ELR (cell line): ENCODE results near the gene ZKSCAN3.
A peak's percentile ranks its signal among the peaks of the same experiment; 100 is the strongest.
"Not testable (repeated sequence)": the region's sequence is repeated elsewhere in the genome, so short reads cannot be mapped to it uniquely, and the experiment has no call there.

Experiments used
- DNase-seq: peaks from one replicate; pipeline ENCODE4 v3.0.0-alpha.2; 2015; ENCODE audit warnings: low read depth

ZKSCAN3 gene

GRCh38 chr6:28377879-28378278 lies 28.1 kb downstream of the ZKSCAN3 start:
- DNase-seq, result no peak

GRCh38 chr6:28378644-28379043 lies 28.9 kb downstream of the ZKSCAN3 start:
- no peak for DNase-seq

DNA sequence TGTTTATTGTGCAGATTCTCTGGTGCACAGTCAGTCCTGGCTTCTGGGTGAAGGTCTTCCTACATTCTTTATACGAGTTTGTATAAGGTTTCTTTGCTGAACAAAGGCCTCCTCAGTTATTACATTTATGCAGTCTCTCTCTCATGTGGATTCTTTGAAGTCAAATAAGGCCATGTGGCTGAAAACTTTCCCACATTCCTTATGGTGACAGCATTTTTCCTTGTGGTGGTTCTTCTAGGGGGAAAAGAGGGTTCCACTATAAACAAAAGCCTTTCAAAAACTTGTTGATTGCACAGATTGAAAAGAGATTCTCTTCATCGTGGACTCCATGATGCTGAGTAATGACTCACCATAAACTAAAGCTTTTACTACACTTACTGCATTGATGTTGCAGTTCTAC lies 30.6 kb downstream of the ZKSCAN3 start:
- no peak for DNase-seq

DNA sequence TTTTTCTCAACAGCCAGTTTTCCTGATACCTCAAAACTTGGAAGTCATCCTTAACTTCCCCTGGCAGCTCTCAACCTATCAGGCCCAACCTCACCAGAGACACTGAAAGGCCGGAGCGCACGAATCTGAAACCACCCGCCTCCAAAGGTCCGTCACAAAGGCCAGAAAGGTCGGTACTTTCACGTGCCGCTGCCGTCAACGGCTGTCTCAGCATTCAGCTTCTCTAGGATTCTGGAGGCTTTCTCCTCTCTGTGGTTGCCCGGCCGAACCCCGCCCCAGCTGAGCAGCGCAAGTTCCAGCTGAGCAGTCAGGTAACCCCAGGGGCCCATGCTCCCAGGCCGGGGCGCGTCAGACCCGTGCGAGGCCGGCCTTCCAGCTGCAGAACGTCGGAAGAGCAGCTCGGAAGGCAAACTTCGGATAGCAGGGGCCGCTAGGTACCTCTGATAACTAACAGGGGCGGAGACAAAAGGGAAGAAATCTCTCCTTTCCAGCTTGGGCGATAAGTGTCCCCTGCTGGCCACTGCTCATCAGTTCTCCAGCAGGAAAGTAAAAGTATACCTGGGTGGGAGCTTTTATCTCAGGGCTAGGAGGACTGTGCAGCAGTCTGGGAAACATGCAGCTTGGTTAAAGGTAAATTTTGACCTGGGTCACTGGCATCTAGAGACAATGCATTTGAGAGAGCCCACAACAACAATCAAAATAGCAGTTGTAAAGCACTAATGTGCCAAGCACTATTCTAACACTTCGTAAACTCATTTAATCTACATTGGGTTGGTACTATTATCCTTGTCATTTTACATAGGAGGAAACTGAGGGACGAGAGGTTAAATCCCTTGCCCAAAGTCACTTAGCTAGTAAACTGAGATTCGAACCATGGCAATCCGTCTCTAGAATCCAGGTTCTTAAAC lies 33.7 kb downstream of the ZKSCAN3 start:
- DNase-seq, result peak; percentile 43

- no peak for DNase-seq
These were observed 34.4 kb downstream of the ZKSCAN3 start for GRCh38 chr6:28384143-28384533.

DNA sequence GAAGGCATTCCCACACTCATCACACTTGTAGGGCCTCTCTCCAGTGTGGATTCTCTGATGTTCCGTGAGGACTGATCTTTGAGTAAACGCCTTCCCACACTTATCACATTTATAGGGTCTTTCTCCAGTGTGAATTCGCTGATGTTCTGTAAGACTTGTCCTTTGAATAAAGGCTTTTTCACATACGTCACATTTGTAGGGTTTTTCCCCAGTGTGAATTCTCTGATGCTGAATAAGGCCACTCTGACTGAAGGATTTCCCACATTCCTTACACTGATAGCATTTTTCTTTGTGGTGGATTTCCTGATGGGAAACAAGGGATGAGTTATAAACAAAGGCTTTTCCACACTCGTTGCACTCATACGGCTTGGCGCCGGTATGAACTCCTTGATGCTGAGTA lies 40.9 kb downstream of the ZKSCAN3 start:
- no peak for DNase-seq

DNA sequence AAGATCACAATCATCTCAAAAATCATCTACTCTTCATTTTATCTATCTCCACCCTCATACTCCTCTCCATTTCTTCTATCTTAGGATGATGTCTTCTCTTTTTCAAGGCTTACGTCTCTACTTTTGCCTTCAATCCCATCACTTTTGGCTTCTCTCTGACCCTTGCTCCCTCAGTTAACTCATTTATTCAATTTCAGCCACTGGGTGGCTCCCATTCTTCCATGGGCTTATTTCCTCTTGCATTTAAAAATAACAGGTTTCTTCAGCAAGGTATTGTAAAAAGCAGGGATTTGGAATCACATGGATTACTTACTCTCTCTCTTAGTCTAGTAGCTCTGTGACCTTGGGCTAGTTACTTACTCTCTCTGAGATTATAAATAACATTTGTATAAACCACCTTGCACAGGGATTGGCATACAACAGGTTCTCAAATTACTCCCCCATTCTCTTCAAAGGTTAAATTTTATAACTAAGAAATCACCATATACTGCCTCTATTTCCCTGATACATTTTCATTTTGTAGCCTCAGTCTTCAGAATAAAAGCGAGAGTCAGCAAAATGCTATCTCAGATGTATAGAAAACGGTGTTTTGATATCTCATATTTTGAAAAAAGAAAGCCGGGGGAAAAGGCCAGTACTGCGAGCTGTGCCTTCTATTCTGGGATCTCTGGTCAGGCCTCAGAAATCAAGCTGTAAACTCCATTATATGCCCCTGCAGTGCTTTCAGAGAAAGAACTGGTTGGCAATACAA lies 44.3 kb downstream of the ZKSCAN3 start:
- peak; percentile 38 for DNase-seq

GRCh38 chr6:28395918-28396317 lies 46.2 kb downstream of the ZKSCAN3 start:
- DNase-seq, result no peak

GRCh38 chr6:28399350-28400121 lies 49.8 kb downstream of the ZKSCAN3 start, which contains the start of gene ZSCAN12:
TSS of gene ZSCAN12 (minus strand) at chr6:28399747. CDS start at chr6:28398405, 1,342 bp downstream.
- peak; percentile 93 for DNase-seq

- no peak for DNase-seq
These were observed 50.3 kb downstream of the ZKSCAN3 start for GRCh38 chr6:28400122-28400451.

- peak; percentile 69 for DNase-seq
These were observed 51.4 kb downstream of the ZKSCAN3 start for GRCh38 chr6:28401172-28401571.

- DNase-seq, result no peak
These were observed 52.5 kb downstream of the ZKSCAN3 start for GRCh38 chr6:28402197-28402596.

GRCh38 chr6:28403923-28404322 lies 54.2 kb downstream of the ZKSCAN3 start:
- DNase-seq, result not testable (repeated sequence)

- no peak for DNase-seq
These were observed 57.7 kb downstream of the ZKSCAN3 start for GRCh38 chr6:28407401-28407800.

DNA sequence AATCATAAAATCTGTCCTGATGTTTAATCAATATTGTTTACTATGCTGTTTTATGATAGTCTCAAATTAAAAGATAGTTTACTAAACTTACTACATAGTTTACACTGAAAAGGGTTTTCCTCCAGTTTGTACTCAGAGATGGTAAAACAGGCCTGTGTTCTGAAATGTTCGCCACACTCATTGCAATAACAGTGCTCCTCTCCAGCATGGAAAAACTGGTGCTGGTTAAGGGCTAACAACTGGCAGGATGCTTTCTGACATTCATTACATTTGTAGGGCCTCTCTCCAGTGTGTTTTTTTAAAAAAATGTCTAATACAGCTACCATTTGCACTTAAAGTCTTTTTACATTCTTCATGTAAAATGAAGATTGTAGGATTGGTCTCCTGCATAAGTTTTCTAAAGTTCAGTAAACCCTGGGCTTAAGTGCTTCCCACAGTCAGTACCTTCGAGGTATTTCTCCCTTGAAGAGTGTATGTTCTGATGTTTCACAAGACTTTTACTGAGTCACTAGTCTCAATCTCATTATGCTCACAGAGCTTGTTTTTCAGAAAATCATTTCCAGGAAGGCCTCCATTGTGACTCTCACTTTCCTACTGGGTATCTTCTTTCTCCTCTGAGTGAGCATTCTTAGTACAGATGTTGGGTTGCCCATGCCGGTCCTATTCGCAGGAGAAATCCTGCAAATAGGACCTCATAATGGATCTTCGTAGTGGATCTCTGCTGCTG lies 58.5 kb downstream of the ZKSCAN3 start:
- peak; percentile 11 for DNase-seq

DNA sequence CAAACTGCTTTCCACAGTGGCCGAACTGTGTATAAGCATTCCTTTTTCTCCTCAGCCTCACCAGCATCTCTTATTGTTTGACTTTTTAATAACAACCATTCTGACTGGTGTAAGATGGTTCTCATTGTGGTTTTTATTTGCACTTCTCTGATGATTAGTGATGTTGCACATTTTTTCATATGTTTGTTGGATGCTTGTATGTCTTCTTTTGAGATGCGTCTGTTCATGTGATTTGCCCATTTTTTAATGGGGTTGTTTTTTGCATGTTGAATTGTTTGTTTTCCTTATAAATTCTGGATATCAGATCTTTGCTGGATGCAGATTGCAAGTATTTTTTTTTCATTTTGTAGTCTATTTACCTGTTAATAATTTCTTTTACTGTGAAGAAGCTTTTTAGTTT lies 61.0 kb downstream of the ZKSCAN3 start:
- DNase-seq, result no peak

DNA sequence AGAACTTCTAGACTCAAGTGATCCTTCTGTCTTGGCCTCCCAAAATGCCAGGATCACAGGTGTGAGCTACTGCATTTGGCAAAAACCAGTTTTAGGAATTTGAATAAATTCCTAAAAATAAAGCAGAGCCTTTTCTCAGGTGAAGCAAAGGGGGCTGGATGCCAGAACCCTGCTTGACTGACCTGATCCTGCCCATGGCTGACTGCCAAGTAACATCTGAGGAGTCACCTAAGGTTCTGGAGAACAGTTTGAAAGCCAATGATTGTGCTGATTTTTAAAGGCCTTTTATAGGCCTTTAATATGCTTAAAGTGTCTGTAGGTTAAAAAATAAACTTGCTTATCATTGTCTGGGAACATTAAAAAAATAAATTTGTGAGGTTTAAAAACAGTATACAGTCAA lies 63.9 kb downstream of the ZKSCAN3 start:
- no peak for DNase-seq
